Mesendoderm (in vitro differentiated cells): ENCODE measurements around the gene CRABP1.

ENCODE experiments used
- DNase-seq: peaks from one replicate; pipeline ENCODE4 v3.0.0; 2013
- H2AK5ac ChIP-seq: 2 replicates; pipeline ENCODE4 v1.6.1; 2013; ENCODE audit warnings: low read length, inconsistent platforms
- H2BK120ac ChIP-seq: 2 replicates; pipeline ENCODE4 v1.6.1; 2013; ENCODE audit warnings: low read depth, mild to moderate bottlenecking, low read length, moderate library complexity, mixed read lengths
- H2BK15ac ChIP-seq: replicated peaks from 2 replicates; pipeline ENCODE4 v1.6.1; 2013; ENCODE audit warnings: low read depth, mild to moderate bottlenecking, moderate library complexity
- H2BK5ac ChIP-seq: 2 replicates; pipeline ENCODE4 v1.6.1; 2013; ENCODE audit warnings: low read length, inconsistent platforms
- H3K18ac ChIP-seq: 2 replicates; pipeline ENCODE4 v1.6.1; 2013; ENCODE audit warnings: mild to moderate bottlenecking, low read length, mixed read lengths
- H3K23ac ChIP-seq: one replicate; pipeline ENCODE4 v1.6.1; 2013; ENCODE audit warnings: low read length
- H3K27ac ChIP-seq: 2 replicates; pipeline ENCODE4 v1.5.1; 2013; ENCODE audit warnings: low read depth, mild to moderate bottlenecking, inconsistent platforms, low read length, moderate library complexity
- H3K27me3 ChIP-seq: 2 replicates; pipeline ENCODE4 v1.6.1; 2013; ENCODE audit warnings: low read length, control low read depth, mild to moderate bottlenecking, inconsistent platforms; ENCODE audit not compliant: insufficient read depth, poor library complexity
- H3K36me3 ChIP-seq: 2 replicates; pipeline ENCODE4 v1.6.1; 2013; ENCODE audit warnings: low read length, inconsistent platforms; ENCODE audit not compliant: control insufficient read depth, insufficient read depth
- H3K4ac ChIP-seq: one replicate; pipeline ENCODE4 v1.6.1; 2013; ENCODE audit warnings: low read depth, mild to moderate bottlenecking, low read length, moderate library complexity
- H3K4me1 ChIP-seq: 2 replicates; pipeline ENCODE4 v1.6.1; 2013; ENCODE audit warnings: low read depth, low read length, inconsistent platforms; ENCODE audit not compliant: control insufficient read depth
- H3K4me2 ChIP-seq: 2 replicates; pipeline ENCODE4 v1.6.1; 2013; ENCODE audit warnings: low read length
- H3K4me3 ChIP-seq: 2 replicates; pipeline ENCODE4 v1.5.1; 2013; ENCODE audit warnings: mild to moderate bottlenecking, low read length
- H3K56ac ChIP-seq: one replicate; pipeline ENCODE4 v1.6.1; 2013; ENCODE audit warnings: low read length
- H3K79me1 ChIP-seq: 2 replicates; pipeline ENCODE4 v1.6.1; 2013; ENCODE audit warnings: low read length, inconsistent platforms
- H3K79me2 ChIP-seq: 2 replicates; pipeline ENCODE4 v1.6.1; 2013; ENCODE audit warnings: mild to moderate bottlenecking, low read length; ENCODE audit not compliant: control insufficient read depth, insufficient read depth
- H3K9ac ChIP-seq: 2 replicates; pipeline ENCODE4 v1.6.1; 2013; ENCODE audit warnings: low read length, inconsistent platforms
- H4K5ac ChIP-seq: one replicate; pipeline ENCODE4 v1.6.1; 2013; ENCODE audit warnings: low read length
- H4K8ac ChIP-seq: one replicate; pipeline ENCODE4 v1.6.1; 2013; ENCODE audit warnings: low read depth, mild to moderate bottlenecking, control low read depth, low read length, moderate library complexity
- WGBS: extraction: QIAGEN DNeasy Blood & Tissue Kit; methylation state at CpG from one replicate; pipeline ENCODE4 v1.1.7; 2013; ENCODE audit warnings: low lambda C conversion rate, missing lambda C conversion rate; ENCODE audit not compliant: insufficient coverage; ENCODE audit errors: extremely low coverage; 5-methylcytosine and 5-hydroxymethylcytosine counted together

CRABP1 gene

GRCh38 chr15:78323693-78324092 is 16.5 kb upstream of the CRABP1 start:
- Histone ChIP-seq H2BK5ac (no peak overlapping the region), H3K18ac (no peak overlapping the region), H2BK15ac (no peak overlapping the region), H3K56ac (no peak overlapping the region), H3K27ac (no peak overlapping the region), H2AK5ac (no peak overlapping the region), H3K79me2 (no peaks in the 10 kb centered on the region), H3K4ac (no peak overlapping the region), H4K5ac (no peak overlapping the region), H3K36me3 (no peaks in the 10 kb centered on the region), H3K4me1 (peaks cover 15% of the 10 kb centered on the region), H3K79me1 (no peaks in the 10 kb centered on the region), H3K9ac (no peak overlapping the region), H3K4me3 (no peak overlapping the region), H2BK120ac (no peak overlapping the region), H3K4me2 (no peak overlapping the region), H3K27me3 (no peaks in the 10 kb centered on the region), H4K8ac (no peak overlapping the region), H3K23ac (no peak overlapping the region)
- DNase-seq = no peak
- no CpG with 5 or more reads among the region's 7 CpGs for WGBS

- H3K18ac ChIP-seq = no peak overlapping the region
- H3K4me3 ChIP-seq = no peak overlapping the region
- H3K4ac ChIP-seq = no peak overlapping the region
- no peak overlapping the region for H3K23ac ChIP-seq
- H3K4me2 ChIP-seq = no peak overlapping the region
- no peak for DNase-seq
- no peak overlapping the region for H2BK5ac ChIP-seq
- no peak overlapping the region for H4K8ac ChIP-seq
- H3K36me3 ChIP-seq = no peaks in the 10 kb centered on the region
- H3K79me1 ChIP-seq = no peaks in the 10 kb centered on the region
- H3K27ac ChIP-seq = no peak overlapping the region
- no peak overlapping the region for H3K9ac ChIP-seq
- peaks cover 15% of the 10 kb centered on the region for H3K4me1 ChIP-seq
- no peak overlapping the region for H2BK120ac ChIP-seq
- no peaks in the 10 kb centered on the region for H3K27me3 ChIP-seq
- no peak overlapping the region for H2BK15ac ChIP-seq
- H4K5ac ChIP-seq = no peak overlapping the region
- H3K56ac ChIP-seq = peak overlapping the region; percentile 2
- no CpG with 5 or more reads among the region's 5 CpGs for WGBS
- peak overlapping the region; percentile 2 for H2AK5ac ChIP-seq
- H3K79me2 ChIP-seq = no peaks in the 10 kb centered on the region
Observed at GRCh38 chr15:78324144-78324543, 16.0 kb upstream of the CRABP1 start.

- Histone ChIP-seq H3K79me1 (no peaks in the 10 kb centered on the region), H3K4me2 (no peak overlapping the region), H3K9ac (no peak overlapping the region), H2BK5ac (no peak overlapping the region), H4K8ac (no peak overlapping the region), H3K79me2 (no peaks in the 10 kb centered on the region), H3K4me3 (no peak overlapping the region), H3K18ac (no peak overlapping the region), H2BK120ac (no peak overlapping the region), H3K23ac (no peak overlapping the region), H3K4me1 (peaks cover 14% of the 10 kb centered on the region), H3K36me3 (no peaks in the 10 kb centered on the region), H3K4ac (no peak overlapping the region), H2AK5ac (no peak overlapping the region), H3K27ac (no peak overlapping the region), H4K5ac (no peak overlapping the region), H3K27me3 (no peaks in the 10 kb centered on the region), H3K56ac (peak overlapping the region; percentile 8), H2BK15ac (no peak overlapping the region)
- DNase-seq = peak; percentile 54
- WGBS = no CpG with 5 or more reads among the region's 7 CpGs
Observed at GRCh38 chr15:78325092-78325843, 14.9 kb upstream of the CRABP1 start.

- H4K8ac ChIP-seq = no peak overlapping the region
- H3K27me3 ChIP-seq = no peaks in the 10 kb centered on the region
- no peak for DNase-seq
- H3K4ac ChIP-seq = no peak overlapping the region
- no peaks in the 10 kb centered on the region for H3K79me1 ChIP-seq
- H3K18ac ChIP-seq = no peak overlapping the region
- H2BK5ac ChIP-seq = no peak overlapping the region
- no CpG with 5 or more reads among the region's 1 CpG for WGBS
- H3K23ac ChIP-seq = no peak overlapping the region
- H3K9ac ChIP-seq = no peak overlapping the region
- no peak overlapping the region for H3K56ac ChIP-seq
- H4K5ac ChIP-seq = no peak overlapping the region
- H2AK5ac ChIP-seq = no peak overlapping the region
- H3K4me3 ChIP-seq = no peak overlapping the region
- no peak overlapping the region for H2BK120ac ChIP-seq
- no peak overlapping the region for H3K4me2 ChIP-seq
- no peak overlapping the region for H3K27ac ChIP-seq
- H3K79me2 ChIP-seq = no peaks in the 10 kb centered on the region
- no peak overlapping the region for H2BK15ac ChIP-seq
- no peaks in the 10 kb centered on the region for H3K36me3 ChIP-seq
- H3K4me1 ChIP-seq = peaks cover 7% of the 10 kb centered on the region
Observed at GRCh38 chr15:78327466-78327865, 12.7 kb upstream of the CRABP1 start.

- Histone ChIP-seq H3K27me3 (no peaks in the 10 kb centered on the region), H3K4me3 (no peak overlapping the region), H4K8ac (no peak overlapping the region), H3K4ac (no peak overlapping the region), H4K5ac (no peak overlapping the region), H3K56ac (no peak overlapping the region), H3K4me1 (peaks cover 2% of the 10 kb centered on the region), H3K18ac (no peak overlapping the region), H2BK120ac (no peak overlapping the region), H3K23ac (no peak overlapping the region), H2AK5ac (no peak overlapping the region), H3K79me1 (no peaks in the 10 kb centered on the region), H3K27ac (no peak overlapping the region), H3K36me3 (no peaks in the 10 kb centered on the region), H3K4me2 (no peak overlapping the region), H2BK5ac (no peak overlapping the region), H2BK15ac (no peak overlapping the region), H3K79me2 (no peaks in the 10 kb centered on the region), H3K9ac (no peak overlapping the region)
- no peak for DNase-seq
- WGBS = no CpG with 5 or more reads among the region's 4 CpGs
Observed at GRCh38 chr15:78329625-78330024, 10.5 kb upstream of the CRABP1 start.

GRCh38 chr15:78334845-78335244 is 5.3 kb upstream of the CRABP1 start:
- DNase-seq = no peak
- H2BK5ac ChIP-seq = no peak overlapping the region
- H3K4ac ChIP-seq = no peak overlapping the region
- no peak overlapping the region for H3K23ac ChIP-seq
- no peak overlapping the region for H3K56ac ChIP-seq
- no peak overlapping the region for H3K4me3 ChIP-seq
- H3K4me1 ChIP-seq = no peaks in the 10 kb centered on the region
- no peak overlapping the region for H3K4me2 ChIP-seq
- no peak overlapping the region for H3K27ac ChIP-seq
- no CpG with 5 or more reads among the region's 3 CpGs for WGBS
- H2AK5ac ChIP-seq = no peak overlapping the region
- no peak overlapping the region for H3K9ac ChIP-seq
- H3K36me3 ChIP-seq = no peaks in the 10 kb centered on the region
- no peaks in the 10 kb centered on the region for H3K79me2 ChIP-seq
- no peak overlapping the region for H2BK15ac ChIP-seq
- no peak overlapping the region for H4K5ac ChIP-seq
- no peak overlapping the region for H4K8ac ChIP-seq
- peaks cover 2% of the 10 kb centered on the region for H3K27me3 ChIP-seq
- no peaks in the 10 kb centered on the region for H3K79me1 ChIP-seq
- H3K18ac ChIP-seq = no peak overlapping the region
- no peak overlapping the region for H2BK120ac ChIP-seq
